ENCODE measurements around the gene CAMSAP1.

Gene CAMSAP1

GRCh38 chr9:135923508-135923907, 16.2 kb upstream of the CAMSAP1 start:
- Histone ChIP-seq H3K36me3 (ENCODE audit: low read depth) (no peaks in the 10 kb centered on the region), H3K27ac (ENCODE audit: poor library complexity, severe bottlenecking) (no peak overlapping the region), H3K4me1 (ENCODE audit: insufficient read depth, poor library complexity, severe bottlenecking) (peaks cover 11% of the 10 kb centered on the region), H3K9me3 (ENCODE audit: severe bottlenecking) (no peaks in the 10 kb centered on the region), H3K27me3 (ENCODE audit: insufficient read depth, poor library complexity, severe bottlenecking) (no peaks in the 10 kb centered on the region), H3K4me3 (ENCODE audit: severe bottlenecking) (no peak overlapping the region)
- TF ChIP-seq CTCF (IDR thresholded peaks at IDR 0.05; ENCODE audit: poor library complexity, severe bottlenecking): no peak
- DNase-seq (ENCODE audit: low spot score): no peak
- no peak for ATAC-seq (ENCODE audit: low read depth)

- Histone ChIP-seq H3K9me3 (ENCODE audit: severe bottlenecking) (peaks cover 3% of the 10 kb centered on the region), H3K27me3 (ENCODE audit: insufficient read depth, poor library complexity, severe bottlenecking) (no peaks in the 10 kb centered on the region), H3K4me3 (ENCODE audit: severe bottlenecking) (no peak overlapping the region), H3K27ac (ENCODE audit: poor library complexity, severe bottlenecking) (no peak overlapping the region), H3K4me1 (ENCODE audit: insufficient read depth, poor library complexity, severe bottlenecking) (peaks cover 3% of the 10 kb centered on the region), H3K36me3 (ENCODE audit: low read depth) (peaks cover under 1% of the 10 kb centered on the region; the same call in 1 of the 2 replicates)
- no peak for DNase-seq (ENCODE audit: low spot score)
- no peak for TF ChIP-seq CTCF (IDR thresholded peaks at IDR 0.05; ENCODE audit: poor library complexity, severe bottlenecking)
- ATAC-seq (ENCODE audit: low read depth): no peak
Measured at GRCh38 chr9:135921749-135922310, 14.5 kb upstream of the CAMSAP1 start.

GRCh38 chr9:135920973-135921585, 13.7 kb upstream of the CAMSAP1 start:
- Histone ChIP-seq H3K27me3 (ENCODE audit: insufficient read depth, poor library complexity, severe bottlenecking) (no peaks in the 10 kb centered on the region), H3K4me3 (ENCODE audit: severe bottlenecking) (no peak overlapping the region), H3K36me3 (ENCODE audit: low read depth) (peaks cover 8% of the 10 kb centered on the region), H3K4me1 (ENCODE audit: insufficient read depth, poor library complexity, severe bottlenecking) (no peaks in the 10 kb centered on the region), H3K9me3 (ENCODE audit: severe bottlenecking) (peaks cover 10% of the 10 kb centered on the region), H3K27ac (ENCODE audit: poor library complexity, severe bottlenecking) (no peak overlapping the region)
- DNase-seq (ENCODE audit: low spot score): no peak
- peak; percentile 22; the same call in 1 of the 3 replicates for ATAC-seq (ENCODE audit: low read depth)
- no peak for TF ChIP-seq CTCF (IDR thresholded peaks at IDR 0.05; ENCODE audit: poor library complexity, severe bottlenecking)

- H3K4me1 ChIP-seq (ENCODE audit: insufficient read depth, poor library complexity, severe bottlenecking): no peaks in the 10 kb centered on the region
- no peaks in the 10 kb centered on the region for H3K27me3 ChIP-seq (ENCODE audit: insufficient read depth, poor library complexity, severe bottlenecking)
- no peak for TF ChIP-seq CTCF (IDR thresholded peaks at IDR 0.05; ENCODE audit: poor library complexity, severe bottlenecking)
- no peak overlapping the region for H3K4me3 ChIP-seq (ENCODE audit: severe bottlenecking)
- ATAC-seq (ENCODE audit: low read depth) (no peak), DNase-seq (ENCODE audit: low spot score) (peak; percentile 38)
- peaks cover 15% of the 10 kb centered on the region for H3K9me3 ChIP-seq (ENCODE audit: severe bottlenecking)
- no peak overlapping the region for H3K27ac ChIP-seq (ENCODE audit: poor library complexity, severe bottlenecking)
- H3K36me3 ChIP-seq (ENCODE audit: low read depth): peaks cover 15% of the 10 kb centered on the region
Measured at GRCh38 chr9:135920256-135920930, 13.0 kb upstream of the CAMSAP1 start.

Measured in RWPE2 (cell line).